Measurements from ENCODE around the gene PRKCA. TPM values are rescaled to one million over a fixed set of nuclear protein-coding genes. Genes with fewer than 3 reads are reported as not detected.

Gene PRKCA
- total and polyA plus RNA-seq, 2 donors (not counting 3 experiments of a cell fraction or from before 2014, with no cell fraction given), result 7.5 to 34.2 TPM

GRCh38 chr17:66783656-66784381 lies 481.4 kb downstream of the PRKCA start:
- H3K36me3 ChIP-seq (ENCODE audit: control insufficient read depth in 2 of 2, extremely low read depth in 1 of 2, insufficient read depth in 2 of 2, low read length in 2 of 2), result no peaks in the 10 kb centered on the region
- dilution Hi-C loops (cut with MboI; ENCODE audit: extremely low pct_ligation_motif_present, low sequenced_read_pairs) (no loop called here), intact Hi-C loops (cut with micrococcal nuclease) (no loop called here)
- BruUV-seq (replicated peaks), result no TSS peak
- H2AFZ ChIP-seq (ENCODE audit: low read depth, low read length), result no peak overlapping the region
- TF ChIP-seq EZH2 (IDR thresholded peaks at IDR 0.05; ENCODE audit: borderline replicate concordance, low read depth, low read length, severe bottlenecking) (no peak), POLR2A (IDR thresholded peaks at IDR 0.05; ENCODE audit: low read depth, low read length) (no peak), GATA2 (IDR thresholded peaks at IDR 0.05; ENCODE audit: insufficient read depth, insufficient read length, low read depth, low read length) (no peak), MYC (IDR thresholded peaks at IDR 0.05; ENCODE audit: low read depth, low read length) (no peak), POLR2AphosphoS5 (IDR thresholded peaks at IDR 0.05; ENCODE audit: insufficient read depth, low read depth, low read length) (no peak), FOS (IDR thresholded peaks at IDR 0.05; ENCODE audit: borderline replicate concordance, insufficient read depth, low read length) (no peak), CTCF (IDR thresholded peaks at IDR 0.05; ENCODE audit: extremely low read depth in 1 of 2, insufficient read depth in 1 of 2, low read depth in 1 of 2, low read length in 2 of 2) (no peak), JUN (IDR thresholded peaks at IDR 0.05; ENCODE audit: borderline replicate concordance, insufficient read depth, insufficient read length, low read depth) (no peak)
- TF ChIP-seq, protein P1, sequence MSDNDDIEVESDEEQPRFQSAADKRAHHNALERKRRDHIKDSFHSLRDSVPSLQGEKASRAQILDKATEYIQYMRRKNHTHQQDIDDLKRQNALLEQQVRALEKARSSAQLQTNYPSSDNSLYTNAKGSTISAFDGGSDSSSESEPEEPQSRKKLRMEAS (IDR thresholded peaks at IDR 0.05; ENCODE audit: insufficient read depth, insufficient read length), result no peak
- H3K9me1 ChIP-seq (replicated peaks; ENCODE audit: control insufficient read depth, extremely low read depth, insufficient read depth, low read length), result no peaks in the 10 kb centered on the region
- no peak overlapping the region for H3K9ac ChIP-seq (replicated peaks; ENCODE audit: extremely low read depth, insufficient read depth, low read length)
- H3K27me3 ChIP-seq (ENCODE audit: control insufficient read depth in 2 of 2, insufficient read depth in 2 of 2, low read length in 2 of 2), result no peaks in the 10 kb centered on the region
- ChIA-PET CTCF (no interaction called here), POLR2A (no interaction called here)
- no peaks in the 10 kb centered on the region for H4K20me1 ChIP-seq (replicated peaks; ENCODE audit: control insufficient read depth, extremely low read depth, insufficient read depth, low read length)
- DNase-seq (ENCODE audit: low read depth, low spot score), result no peak
- H3K4me3 ChIP-seq (replicated peaks in 1 of 3; ENCODE audit: insufficient read depth in 1 of 3, low read depth in 1 of 3, low read length in 3 of 3), result no peak overlapping the region
- no peak overlapping the region for H3K27ac ChIP-seq (ENCODE audit: insufficient read depth, low read depth, low read length)
- no peak overlapping the region for H3K4me2 ChIP-seq (ENCODE audit: insufficient read depth, low read length)
- H3K9me3 ChIP-seq (replicated peaks; ENCODE audit: control insufficient read depth, insufficient read depth, low read length), result no peaks in the 10 kb centered on the region
- no peak for FAIRE-seq
- no peaks in the 10 kb centered on the region for H3K79me2 ChIP-seq (ENCODE audit: control insufficient read depth, insufficient read depth, low read length)
- no peaks in the 10 kb centered on the region for H3K4me1 ChIP-seq (ENCODE audit: control insufficient read depth, extremely low read depth, insufficient read depth, low read length)

Measured in endothelial cell of umbilical vein (primary cell).